Inferior parietal cortex (tissue), 1 donor: ENCODE measurements around the gene CMIP.

Experiments used
- DNase-seq: peaks from one replicate; pipeline ENCODE4 v3.0.0-alpha.2; 2016; ENCODE audit errors: extremely low spot score

The CMIP gene

GRCh38 chr16:81586977-81587625 is 142.5 kb downstream of the CMIP start:
- DNase-seq, result no peak

- DNase-seq, result no peak
Observed at GRCh38 chr16:81587626-81588160, 143.1 kb downstream of the CMIP start.

- no peak for DNase-seq
Observed at GRCh38 chr16:81588326-81589081, 143.9 kb downstream of the CMIP start.

GRCh38 chr16:81589975-81590650 is 145.5 kb downstream of the CMIP start:
- no peak for DNase-seq

DNA sequence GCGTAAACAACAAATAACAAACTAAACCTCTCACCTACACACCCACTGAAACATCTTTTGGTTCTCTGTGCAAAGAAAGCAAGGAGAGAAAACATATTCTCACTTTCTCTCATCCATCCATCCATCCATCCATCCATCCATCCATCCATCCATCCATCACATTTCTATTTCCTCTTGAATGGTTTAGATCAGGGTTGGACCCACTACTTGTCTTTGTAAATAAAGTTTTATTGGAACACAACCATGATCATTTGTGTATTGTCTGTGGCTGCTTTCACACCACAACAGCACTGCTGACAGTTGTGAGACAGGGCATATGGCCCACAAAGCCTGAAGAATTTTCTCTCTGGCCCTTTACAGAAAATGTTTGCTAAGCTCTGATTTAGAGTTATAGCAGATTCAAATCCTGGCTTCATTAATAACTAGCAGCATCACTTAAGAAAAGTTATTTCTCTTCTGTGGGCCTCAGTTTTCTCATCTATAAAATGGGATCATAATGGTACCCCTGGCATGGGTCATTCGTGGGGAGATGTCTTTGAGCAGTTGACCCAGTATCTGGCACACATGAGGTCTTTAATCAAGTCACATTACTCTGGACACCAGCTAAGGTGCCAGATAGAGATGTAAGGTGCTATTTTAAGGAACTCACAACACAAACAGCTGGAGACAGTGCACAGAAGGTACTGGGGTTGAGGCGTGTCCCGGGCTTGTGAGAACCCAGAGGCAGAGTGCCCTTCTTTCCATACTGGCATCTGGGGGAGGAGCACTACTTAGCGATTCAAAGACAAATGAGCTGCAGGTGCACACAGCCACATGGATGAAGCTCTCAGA is 146.3 kb downstream of the CMIP start:
- DNase-seq, result no peak

DNA sequence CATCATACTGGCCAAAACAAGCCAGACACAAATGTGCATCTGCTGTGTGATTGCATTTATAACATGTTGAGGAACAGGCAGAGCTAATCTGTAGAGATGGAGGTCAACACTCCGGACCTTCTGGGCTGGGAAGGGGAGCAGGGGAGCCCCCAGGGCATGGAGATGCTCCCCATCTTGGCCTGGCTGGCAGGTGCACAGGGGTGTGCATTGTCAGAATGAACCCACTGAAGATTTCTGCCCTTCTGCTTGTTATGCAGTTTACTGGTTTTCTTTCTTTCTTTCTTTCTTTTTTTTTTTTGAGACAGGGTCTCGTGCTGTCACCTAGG is 146.9 kb downstream of the CMIP start:
- no peak for DNase-seq

DNA sequence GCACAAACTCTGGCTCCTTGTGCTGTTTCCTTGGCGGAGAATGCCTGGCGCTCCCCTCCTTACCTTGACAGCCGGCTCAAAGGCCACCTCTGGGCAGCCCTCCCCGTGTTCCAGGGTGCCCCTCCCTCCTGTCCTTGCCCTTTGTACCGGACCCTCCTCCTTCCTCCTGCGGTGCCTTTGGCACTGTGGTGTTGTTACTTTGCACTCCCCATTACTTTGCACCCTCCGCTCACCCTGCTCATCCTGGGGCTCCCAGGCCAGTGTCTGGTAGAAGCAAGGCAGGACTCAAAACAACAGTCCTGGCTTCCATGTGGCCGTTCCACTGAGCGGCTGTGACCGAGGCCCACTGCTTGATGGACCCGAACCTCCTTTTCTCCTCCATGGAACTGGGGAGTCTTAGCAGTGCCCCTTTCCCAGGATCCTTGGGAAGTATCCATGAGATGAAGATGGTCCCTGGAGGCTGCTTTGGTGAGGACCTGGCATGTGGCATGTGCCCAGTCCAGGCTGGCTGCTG is 147.8 kb downstream of the CMIP start:
- DNase-seq, result no peak

DNA sequence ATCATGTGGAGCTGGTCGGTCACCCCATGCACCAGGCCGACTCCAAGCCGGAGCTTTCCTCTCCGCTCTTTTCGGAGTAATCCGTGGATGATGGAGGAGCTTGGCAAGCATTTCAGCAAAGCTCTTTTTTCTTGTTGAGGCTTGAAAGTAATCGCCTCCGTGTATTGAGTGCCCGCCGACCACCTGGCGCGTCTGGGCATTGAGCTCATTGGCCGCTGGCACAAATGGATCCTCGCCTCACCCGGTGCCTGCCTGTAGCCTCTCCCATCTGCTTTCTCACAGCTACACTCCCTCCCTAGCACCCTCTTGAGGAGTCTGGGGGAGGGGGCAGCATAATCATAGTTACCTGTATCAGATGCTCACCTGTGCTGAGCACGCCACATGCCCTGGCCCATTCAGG is 148.9 kb downstream of the CMIP start:
- no peak for DNase-seq

- no peak for DNase-seq
Observed at GRCh38 chr16:81595629-81596292, 151.2 kb downstream of the CMIP start.

- no peak for DNase-seq
Observed at GRCh38 chr16:81597079-81597658, 152.6 kb downstream of the CMIP start.

DNA sequence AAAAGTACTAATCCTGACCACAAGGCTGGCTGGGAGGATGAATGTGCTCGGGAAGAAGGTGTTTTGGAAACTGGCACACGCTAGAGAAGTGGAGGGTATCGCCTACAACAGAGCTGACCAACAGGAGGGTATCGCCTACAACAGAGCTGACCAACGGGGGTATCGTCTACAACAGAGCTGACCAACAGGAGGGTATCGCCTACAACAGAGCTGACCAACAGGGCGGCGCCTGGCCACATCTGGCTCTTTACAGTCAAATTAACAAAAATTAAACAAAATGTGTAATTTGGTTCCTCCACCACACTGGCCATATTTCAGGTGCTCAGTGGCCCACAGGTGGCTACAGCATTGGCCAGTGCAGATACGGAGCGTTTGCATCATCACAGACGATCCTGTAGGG is 153.5 kb downstream of the CMIP start:
- no peak for DNase-seq

DNA sequence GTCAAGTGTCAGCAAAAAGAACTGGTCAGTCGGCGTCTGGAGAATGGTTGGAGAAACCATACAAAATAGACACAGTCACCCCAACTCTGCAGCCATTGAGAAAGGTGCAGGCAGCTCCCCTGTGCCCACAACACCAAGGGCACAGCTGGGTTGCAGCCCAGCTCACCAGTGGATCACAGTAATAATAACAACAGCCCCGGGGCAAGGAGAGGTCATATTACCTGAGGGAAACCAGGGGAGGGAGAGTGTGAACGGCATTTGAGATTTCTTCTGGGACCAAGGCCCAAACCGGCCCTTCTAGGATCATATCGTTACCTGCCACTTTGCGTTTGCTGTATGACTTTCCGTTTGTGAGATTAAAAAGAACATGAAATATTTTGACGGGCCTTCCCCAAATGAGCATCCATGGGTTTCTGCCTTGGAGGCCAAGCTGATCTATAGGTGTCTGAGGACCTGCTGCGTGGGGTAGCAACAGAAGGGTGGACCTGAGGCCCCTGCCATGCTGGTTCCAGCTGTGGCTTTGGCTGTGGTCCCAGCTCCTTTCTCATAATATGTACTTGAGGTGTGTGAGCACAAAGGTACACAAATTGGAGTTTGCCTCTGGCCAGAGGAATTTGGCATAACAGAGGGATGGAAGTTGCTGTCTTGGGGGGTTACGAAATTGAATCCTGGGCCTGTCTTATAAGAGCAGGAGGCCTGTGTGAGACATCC is 154.6 kb downstream of the CMIP start:
- no peak for DNase-seq

- no peak for DNase-seq
Observed at GRCh38 chr16:81600275-81600674, 155.7 kb downstream of the CMIP start.

DNA sequence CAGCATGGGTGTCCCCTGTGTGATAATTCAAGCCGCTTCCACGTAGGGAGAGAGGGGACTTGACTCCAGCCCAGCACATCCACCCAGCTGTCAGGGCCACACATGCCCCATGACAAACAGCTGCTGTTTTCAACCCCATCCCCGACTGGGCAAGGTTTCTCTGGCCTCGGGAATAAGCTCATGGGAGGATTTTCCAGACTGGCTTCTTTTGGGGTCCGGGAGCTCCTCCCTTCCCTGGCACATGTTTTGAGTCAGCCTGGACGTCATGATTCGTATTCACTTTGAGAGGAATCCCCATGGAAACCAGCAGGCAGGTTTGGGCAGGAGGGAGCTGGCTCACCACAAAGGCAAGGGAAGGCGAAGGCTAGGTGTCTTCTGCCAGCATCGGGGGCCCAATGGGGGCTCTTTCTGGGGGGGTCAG is 156.4 kb downstream of the CMIP start:
- no peak for DNase-seq

DNA sequence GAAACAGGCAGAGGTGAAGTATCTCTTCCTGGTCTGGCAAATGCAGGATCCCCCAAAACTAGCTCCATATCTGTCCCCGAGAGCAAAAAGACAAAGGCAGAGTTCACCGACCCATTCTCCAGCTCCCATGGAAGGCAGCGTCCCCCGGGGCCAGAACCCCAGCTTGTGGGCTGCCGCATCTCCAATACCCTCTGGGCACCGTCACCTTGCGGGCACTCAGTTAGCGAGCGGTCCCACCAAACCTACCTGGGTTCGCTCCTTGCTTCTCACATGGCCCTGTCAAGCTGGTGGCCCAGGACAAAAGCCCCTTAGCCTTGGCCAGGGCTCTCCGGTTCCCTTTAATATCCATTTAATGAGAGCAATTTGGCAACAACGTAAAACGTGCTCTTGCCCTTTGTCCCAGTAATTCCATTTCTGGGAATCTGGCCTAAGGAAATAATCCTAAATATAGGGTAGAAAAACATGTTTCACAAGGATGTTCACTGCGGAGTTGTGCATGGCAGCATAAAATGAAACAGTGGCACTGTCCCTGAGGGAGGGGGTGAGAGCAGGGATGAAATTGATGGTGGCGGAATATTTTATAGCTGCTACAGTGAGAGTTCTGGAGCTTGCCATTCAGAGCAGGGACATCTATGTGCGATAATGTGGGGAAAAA is 157.1 kb downstream of the CMIP start:
- DNase-seq, result no peak

- DNase-seq, result no peak
Observed at GRCh38 chr16:81602256-81602776, 157.7 kb downstream of the CMIP start.

GRCh38 chr16:81602792-81603191 is 158.2 kb downstream of the CMIP start:
- DNase-seq, result no peak

- DNase-seq, result no peak
Observed at GRCh38 chr16:81604960-81605383, 160.4 kb downstream of the CMIP start.

- DNase-seq, result no peak
Observed at GRCh38 chr16:81606039-81606438, 161.4 kb downstream of the CMIP start.
